Measurements from ENCODE around the gene KIFC1. TPM values are rescaled to one million over a fixed set of nuclear protein-coding genes. Genes with fewer than 3 reads are reported as not detected.

KIFC1 gene
- total and polyA plus RNA-seq, 9 of the 15 experiments (the other 6 are each of a cell fraction or from before 2014, with no cell fraction given) = 1.3 to 95.2 (median 76.9) TPM

GRCh38 chr6:33439956-33440648, 48.5 kb downstream of the KIFC1 start (continued):
- TF ChIP-seq BRD9 (IDR thresholded peaks at IDR 0.05; ENCODE audit: low read depth, partially characterized antibody) (peak; percentile 44), ZC3H8 (IDR thresholded peaks at IDR 0.05) (0 out of 2 replicates have a peak, but pooled peaks have one; percentile 86), ZNF24 (IDR thresholded peaks at IDR 0.05) (no peak), FOSL1 (tag; conservative IDR thresholded peaks at IDR 0.05) (peak; percentile 66), GTF2A2 (tag; IDR thresholded peaks at IDR 0.05) (no peak), TSC22D4 (tag; IDR thresholded peaks at IDR 0.05) (no peak), ZNF584 (CRISPR knock-in tag; IDR thresholded peaks at IDR 0.05; ENCODE audit: low read depth) (no peak), EHMT2 (IDR thresholded peaks at IDR 0.05) (peak; percentile 32; the same call in 1 of the 2 replicates), ARID4B (CRISPR knock-in tag; IDR thresholded peaks at IDR 0.05) (no peak), SIN3A (IDR thresholded peaks at IDR 0.05; ENCODE audit: borderline replicate concordance in 2 of 2, control insufficient read depth in 1 of 2, low read depth in 2 of 2, low read length in 2 of 2) (no peak), XRCC4 (IDR thresholded peaks at IDR 0.05; ENCODE audit: extremely low read depth, insufficient read depth, insufficient read length) (no peak), ETS1 (conservative IDR thresholded peaks at IDR 0.05; ENCODE audit: control insufficient read depth, low read depth, low read length) (no peak)
